BJ (cell line): ENCODE results near the gene VRK3. TPM values are rescaled to one million over a fixed set of nuclear protein-coding genes. Genes with fewer than 3 reads are reported as not detected.

ENCODE experiments used
- CTCF ChIA-PET: fragments of 350-600 bp; formaldehyde crosslinking; extraction: SDS; loops from one replicate; lab custom pipeline; 2021; ENCODE audit warnings: antibody characterized with exemption, inconsistent platforms; lab: Yijun Ruan, JAX
- POLR2A ChIA-PET: fragments of 300-600 bp; sonication (Branson Sonifier 250); formaldehyde crosslinking; extraction: SDS; loops from one replicate; lab custom pipeline; 2021; ENCODE audit warnings: antibody characterized with exemption; lab: Charles Lee
- DNase-seq: peaks from one replicate; pipeline ENCODE4 v3.0.0-alpha.2; 2011; ENCODE audit warnings: low read depth
- H3K27me3 ChIP-seq: 2 replicates; pipeline ENCODE4 v1.6.0; 2011; ENCODE audit warnings: low read length; ENCODE audit not compliant: control insufficient read depth, insufficient read depth
- H3K36me3 ChIP-seq: 2 replicates; pipeline ENCODE4 v1.5.1; 2011; ENCODE audit warnings: low read length; ENCODE audit not compliant: control insufficient read depth, insufficient read depth
- H3K4me3 ChIP-seq: 2 replicates; pipeline ENCODE4 v1.5.1; 2011; ENCODE audit warnings: low read depth, mild to moderate bottlenecking, control low read depth, low read length
- polyA plus RNA-seq: library from polyadenylated mRNA; depleted of rRNA; stranded (reverse); fragments of >200 nt; gene quantifications from 2 replicates; pipeline ENCODE4 v1.2.3, GENCODE V29; 2011
- TF ChIP-seq, protein P1 (sequence below): IDR thresholded peaks from 2 replicates; pipeline ENCODE4 v1.5.1; 2011; ENCODE audit warnings: low read depth, mild to moderate bottlenecking, control low read depth, inconsistent platforms, low read length, moderate library complexity; ENCODE audit not compliant: insufficient read depth

VRK3 gene
- polyA plus RNA-seq, 1 experiment, result 34.1 TPM

DNA sequence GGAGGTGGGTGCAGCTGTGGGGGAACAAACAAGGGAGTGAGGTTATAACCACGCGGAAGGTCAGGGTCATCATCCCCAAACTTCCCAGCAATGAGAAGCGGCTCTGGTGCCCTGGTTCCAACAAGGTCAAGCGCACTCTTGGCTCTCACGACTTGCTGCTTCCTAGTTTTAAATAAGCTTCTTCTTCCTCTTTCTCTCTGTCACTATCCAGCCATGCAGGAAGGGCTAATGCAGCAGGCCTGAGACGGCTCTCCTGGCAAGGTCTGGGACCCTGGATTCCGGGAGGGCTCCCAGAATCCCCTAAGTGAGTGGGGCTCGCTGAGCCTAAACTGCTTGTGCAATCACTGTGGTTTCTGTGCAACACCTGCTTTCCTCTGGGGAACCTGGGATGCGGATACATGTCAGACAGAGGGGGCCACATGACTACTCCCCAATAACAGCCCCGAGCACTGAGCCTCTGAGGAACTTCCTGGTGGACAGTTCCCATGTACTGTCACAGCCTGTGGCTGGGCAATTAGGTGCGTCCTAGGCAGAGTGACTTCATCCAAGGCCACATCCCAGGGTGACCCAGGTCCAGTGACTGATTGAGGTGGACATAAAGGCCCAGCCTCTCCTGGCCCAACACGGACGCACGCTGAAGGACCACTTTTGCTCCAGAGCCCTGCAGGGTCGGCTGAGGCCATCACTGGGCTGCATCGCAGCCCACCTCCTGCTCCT is 24.2 kb downstream of the VRK3 start:
- TF ChIP-seq, protein P1, sequence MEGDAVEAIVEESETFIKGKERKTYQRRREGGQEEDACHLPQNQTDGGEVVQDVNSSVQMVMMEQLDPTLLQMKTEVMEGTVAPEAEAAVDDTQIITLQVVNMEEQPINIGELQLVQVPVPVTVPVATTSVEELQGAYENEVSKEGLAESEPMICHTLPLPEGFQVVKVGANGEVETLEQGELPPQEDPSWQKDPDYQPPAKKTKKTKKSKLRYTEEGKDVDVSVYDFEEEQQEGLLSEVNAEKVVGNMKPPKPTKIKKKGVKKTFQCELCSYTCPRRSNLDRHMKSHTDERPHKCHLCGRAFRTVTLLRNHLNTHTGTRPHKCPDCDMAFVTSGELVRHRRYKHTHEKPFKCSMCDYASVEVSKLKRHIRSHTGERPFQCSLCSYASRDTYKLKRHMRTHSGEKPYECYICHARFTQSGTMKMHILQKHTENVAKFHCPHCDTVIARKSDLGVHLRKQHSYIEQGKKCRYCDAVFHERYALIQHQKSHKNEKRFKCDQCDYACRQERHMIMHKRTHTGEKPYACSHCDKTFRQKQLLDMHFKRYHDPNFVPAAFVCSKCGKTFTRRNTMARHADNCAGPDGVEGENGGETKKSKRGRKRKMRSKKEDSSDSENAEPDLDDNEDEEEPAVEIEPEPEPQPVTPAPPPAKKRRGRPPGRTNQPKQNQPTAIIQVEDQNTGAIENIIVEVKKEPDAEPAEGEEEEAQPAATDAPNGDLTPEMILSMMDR, result no peak
- Histone ChIP-seq H3K27me3 (no peaks in the 10 kb centered on the region), H3K4me3 (no peak overlapping the region), H3K36me3 (peaks cover 40% of the 10 kb centered on the region)
- ChIA-PET CTCF (no interaction called here), POLR2A (interaction anchor here (0.5 kb wide), 1 partner anchor 157 kb away, joined by 5 read pairs; no protein-coding TSS in a partner anchor)
- no peak for DNase-seq

DNA sequence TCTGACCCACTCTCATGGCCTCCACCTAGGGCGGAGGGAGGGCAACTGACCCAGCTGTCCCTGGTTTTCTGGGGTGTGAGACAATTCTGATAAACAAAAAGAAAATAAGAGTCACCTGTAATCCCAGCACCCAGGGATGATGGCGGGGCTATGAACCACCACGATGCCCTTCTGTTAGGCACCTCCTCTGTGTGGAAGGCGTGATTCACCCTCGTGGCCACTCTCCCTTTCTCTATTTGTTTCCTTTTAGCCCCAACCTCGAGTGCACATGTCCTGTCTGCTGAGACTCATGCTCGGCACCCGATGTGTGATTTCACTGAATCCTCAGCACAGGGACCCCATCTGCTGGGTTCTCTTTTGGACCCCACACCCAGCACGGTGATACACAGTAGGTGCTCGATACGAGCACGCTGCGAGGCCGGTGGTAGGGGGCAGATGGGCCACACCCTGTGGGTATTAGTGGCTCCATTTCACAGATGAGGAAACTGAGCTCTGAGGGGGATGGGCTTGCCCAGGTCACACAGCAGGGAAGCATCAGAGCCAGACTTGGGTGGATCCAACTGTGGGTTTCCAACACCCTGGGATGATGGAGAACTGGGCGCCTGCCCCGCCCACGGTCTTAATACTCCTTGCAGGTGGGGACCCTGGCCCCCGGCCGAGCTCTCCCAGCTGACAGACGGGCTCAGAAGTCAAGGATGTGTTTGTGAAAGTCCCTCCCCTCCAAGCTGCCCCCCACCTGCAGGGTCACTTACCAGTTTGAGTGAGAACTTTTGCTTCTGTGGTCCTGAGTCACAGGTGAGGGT is 24.9 kb downstream of the VRK3 start:
- TF ChIP-seq, protein P1, result no peak
- ChIA-PET CTCF (no interaction called here), POLR2A (interaction anchor here (0.6 kb wide), 1 partner anchor 235 kb away, joined by 3 read pairs; no protein-coding TSS in a partner anchor)
- no peak for DNase-seq
- Histone ChIP-seq H3K27me3 (no peaks in the 10 kb centered on the region), H3K36me3 (peaks cover 41% of the 10 kb centered on the region), H3K4me3 (no peak overlapping the region)

DNA sequence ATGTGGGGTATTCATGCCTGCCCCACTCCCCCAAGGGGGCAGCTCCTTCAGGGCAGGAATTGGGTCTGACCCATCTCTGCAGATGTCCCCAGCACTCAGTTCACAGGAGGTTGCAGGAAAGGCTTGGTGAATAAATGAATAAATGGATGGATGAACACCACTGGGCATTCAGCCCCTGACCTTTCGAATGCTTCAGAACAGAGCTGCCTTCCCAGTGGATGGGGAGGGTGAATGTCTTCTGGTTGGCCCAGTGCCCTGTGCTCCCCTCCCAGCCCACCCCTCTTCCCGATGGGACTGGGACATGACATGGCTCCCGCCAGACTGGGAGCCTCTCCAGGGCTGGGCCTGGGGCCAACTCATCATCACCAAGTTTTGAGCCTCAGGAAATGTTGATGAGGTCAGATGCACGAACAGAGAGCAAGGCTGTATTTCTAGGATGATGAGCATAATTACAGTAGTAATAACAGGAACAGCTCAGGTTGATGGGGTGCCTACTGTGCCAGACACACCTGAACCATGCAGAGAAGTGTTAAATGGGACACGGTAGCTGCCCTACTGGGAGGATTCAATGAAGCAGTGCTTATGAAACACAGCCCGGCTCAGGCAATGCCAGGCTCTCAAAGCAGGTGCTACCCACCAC is 25.7 kb downstream of the VRK3 start:
- DNase-seq, result no peak
- H3K4me3 ChIP-seq, result no peak overlapping the region
- ChIA-PET CTCF (no interaction called here), POLR2A (interaction anchor here (0.6 kb wide), 1 partner anchor 234 kb away, joined by 3 read pairs; no protein-coding TSS in a partner anchor)
- no peaks in the 10 kb centered on the region for H3K27me3 ChIP-seq
- TF ChIP-seq, protein P1, result no peak
- peaks cover 44% of the 10 kb centered on the region for H3K36me3 ChIP-seq

GRCh38 chr19:49997709-49998108 is 27.5 kb downstream of the VRK3 start:
- no peaks in the 10 kb centered on the region for H3K27me3 ChIP-seq
- H3K4me3 ChIP-seq, result no peak overlapping the region
- CTCF ChIA-PET, result interaction anchor here (1.4 kb wide), 1 partner anchor 14 kb away, joined by 5 read pairs; no protein-coding TSS in a partner anchor
- TF ChIP-seq, protein P1, result no peak
- DNase-seq, result no peak
- H3K36me3 ChIP-seq, result peaks cover 45% of the 10 kb centered on the region
- POLR2A ChIA-PET, result no interaction called here

GRCh38 chr19:49988433-49988832 is 36.7 kb downstream of the VRK3 start:
- no peaks in the 10 kb centered on the region for H3K27me3 ChIP-seq
- no peak for DNase-seq
- ChIA-PET POLR2A (no interaction called here), CTCF (no interaction called here)
- H3K36me3 ChIP-seq, result peaks cover 26% of the 10 kb centered on the region
- no peak overlapping the region for H3K4me3 ChIP-seq
- TF ChIP-seq, protein P1, result no peak
